GM23248 (cell line): ENCODE data around the gene NOTO.

ENCODE experiments used
- EZH2 ChIP-seq: fragments of 200-600 bp; sonication (generic); IDR thresholded peaks from 2 replicates; pipeline ENCODE4 v1.6.1; 2018; ENCODE audit warnings: antibody characterized with exemption, mild to moderate bottlenecking; ENCODE audit not compliant: insufficient read depth, poor library complexity, severe bottlenecking
- EZH2phosphoT487 ChIP-seq: fragments of 200-600 bp; sonication (generic); IDR thresholded peaks from 2 replicates; pipeline ENCODE4 v1.6.1; 2018; ENCODE audit warnings: antibody characterized with exemption, moderate library complexity, mild to moderate bottlenecking, low read depth; ENCODE audit not compliant: insufficient read depth

DNA sequence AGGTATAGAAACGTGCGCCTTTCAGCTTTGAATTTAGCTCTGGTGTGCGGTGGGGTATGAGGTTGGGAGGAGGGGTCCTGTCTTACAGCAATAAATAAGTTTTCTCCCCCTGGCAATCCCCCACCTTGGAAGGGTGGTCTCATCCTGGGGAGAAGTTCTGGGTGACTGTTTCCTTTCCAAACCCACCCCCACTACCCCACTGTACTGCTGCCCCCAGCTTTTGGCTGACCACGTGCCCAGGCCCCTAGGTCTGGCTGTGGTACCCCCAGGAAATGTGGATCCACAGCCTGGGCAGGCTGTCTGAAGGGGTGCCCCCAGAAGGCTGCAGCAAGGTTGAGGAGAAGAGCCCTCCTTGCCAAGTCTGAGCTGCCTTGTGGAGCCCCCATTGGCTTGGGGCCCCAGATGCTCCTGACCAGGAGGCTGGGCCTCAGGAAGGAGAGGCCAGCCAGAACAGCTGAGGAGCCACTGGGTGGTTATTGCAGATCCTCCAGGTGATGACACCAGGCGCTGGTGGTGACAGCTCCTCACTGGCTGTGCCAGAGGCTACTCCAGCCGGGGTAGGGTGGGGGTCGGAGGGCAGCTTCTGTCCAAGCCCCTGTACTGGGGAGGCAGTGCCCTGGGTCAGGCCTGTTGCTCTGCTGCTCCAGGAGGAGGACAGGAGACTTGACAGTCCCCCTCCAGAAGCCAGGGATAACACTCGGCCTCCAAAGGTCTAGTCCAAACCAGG lies 56.0 kb downstream of the NOTO start:
- no peak for TF ChIP-seq EZH2phosphoT487
- TF ChIP-seq EZH2, result no peak
